AG10803 (cell line): ENCODE measurements around the gene SIRPA.

Experiments
- DNase-seq: peaks from one replicate; pipeline ENCODE4 v3.0.0; 2010; ENCODE audit warnings: low read depth
- H3K4me3 ChIP-seq: 2 replicates; pipeline ENCODE4 v1.5.1; 2011; ENCODE audit warnings: mild to moderate bottlenecking, low read length, control low read depth
- CTCF ChIP-seq: conservative IDR thresholded peaks from 2 replicates; pipeline ENCODE4 v1.5.1; 2011; ENCODE audit warnings: mild to moderate bottlenecking, low read length, control low read depth, inconsistent platforms

SIRPA gene

DNA sequence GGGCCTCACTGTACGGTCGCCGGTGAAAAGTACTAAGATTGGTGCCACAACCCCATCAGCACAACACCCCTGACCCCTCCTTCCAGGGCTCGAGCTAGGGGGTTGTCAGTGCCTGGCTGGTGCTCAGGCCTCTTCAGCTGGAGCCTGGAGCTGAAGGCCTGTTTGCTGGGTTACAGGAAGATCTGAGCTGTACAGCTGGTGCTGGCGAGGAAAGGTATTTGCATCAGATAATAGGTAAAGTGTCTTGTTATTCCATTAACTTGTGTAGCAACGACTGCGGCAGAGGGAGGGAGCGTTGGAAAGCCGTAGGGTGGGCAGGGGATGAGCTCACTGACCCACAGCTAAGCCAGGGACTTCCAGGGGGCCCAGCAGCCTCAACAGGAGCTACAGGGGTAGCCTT, 15.8 kb upstream of the SIRPA start:
- no peak for DNase-seq
- H3K4me3 ChIP-seq: no peak overlapping the region
- TF ChIP-seq CTCF: no peak

GRCh38 chr20:1879934-1880333, 15.3 kb upstream of the SIRPA start:
- H3K4me3 ChIP-seq: no peak overlapping the region
- no peak for DNase-seq
- TF ChIP-seq CTCF: no peak

- DNase-seq: no peak
- no peak overlapping the region for H3K4me3 ChIP-seq
- TF ChIP-seq CTCF: no peak
These were observed 14.5 kb upstream of the SIRPA start for GRCh38 chr20:1880529-1881239.

- no peak for TF ChIP-seq CTCF
- no peak for DNase-seq
These were observed 13.9 kb upstream of the SIRPA start for GRCh38 chr20:1881240-1881835.

DNA sequence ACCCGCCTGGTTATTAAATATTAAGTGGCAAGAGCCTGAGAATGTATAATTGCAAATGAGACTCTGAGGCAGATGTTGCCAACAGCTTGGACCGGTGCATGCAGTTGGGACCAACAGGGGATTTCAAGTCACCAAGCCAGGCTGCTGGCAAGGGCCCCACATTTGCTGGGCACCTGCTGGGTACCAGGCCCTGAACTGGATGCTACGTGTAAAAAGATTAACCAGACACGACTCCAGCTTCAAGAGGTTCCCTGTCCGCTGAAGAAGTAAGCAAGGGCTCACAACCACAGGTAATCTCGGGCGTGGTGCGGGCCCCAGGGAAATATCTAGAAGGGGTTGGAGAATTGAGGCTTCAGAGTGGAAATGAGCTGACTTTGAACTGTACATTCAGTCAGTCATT, 13.2 kb upstream of the SIRPA start:
- no peak overlapping the region for H3K4me3 ChIP-seq
- no peak for TF ChIP-seq CTCF
- DNase-seq: no peak

More at GRCh38 chr20:1881240-1881835, 13.9 kb upstream of the SIRPA start:
- H3K4me3 ChIP-seq: no peak overlapping the region

GRCh38 chr20:1883986-1884385, 11.2 kb upstream of the SIRPA start:
- no peak for DNase-seq
- no peak for TF ChIP-seq CTCF
- no peak overlapping the region for H3K4me3 ChIP-seq

GRCh38 chr20:1885254-1885653, 10.0 kb upstream of the SIRPA start:
- no peak overlapping the region for H3K4me3 ChIP-seq
- no peak for DNase-seq
- TF ChIP-seq CTCF: no peak
